GM19438 (cell line): Measurements from ENCODE around the gene FAM193A.
"Not testable (repeated sequence)": the region's sequence is repeated elsewhere in the genome, so short reads cannot be mapped to it uniquely, and the experiment has no call there.

ENCODE experiments used
- ATAC-seq: cut with Tn5 transposase; IDR thresholded peaks from one replicate; pipeline ENCODE4 v1.9.1; 2021; ENCODE audit warnings: low read depth; ENCODE audit not compliant: unreplicated experiment

FAM193A gene

GRCh38 chr4:2607822-2608221 lies 71.4 kb downstream of the FAM193A start:
- ATAC-seq, result no peak

- no peak for ATAC-seq
These were observed 71.8 kb downstream of the FAM193A start for GRCh38 chr4:2608291-2608690.

GRCh38 chr4:2615821-2616220 lies 79.4 kb downstream of the FAM193A start:
- no peak for ATAC-seq

- no peak for ATAC-seq
These were observed 81.5 kb downstream of the FAM193A start for GRCh38 chr4:2617955-2618354.

GRCh38 chr4:2618729-2619128 lies 82.3 kb downstream of the FAM193A start:
- not testable (repeated sequence) for ATAC-seq

GRCh38 chr4:2619459-2619858 lies 83.0 kb downstream of the FAM193A start:
- no peak for ATAC-seq

GRCh38 chr4:2621419-2621818 lies 85.0 kb downstream of the FAM193A start:
- no peak for ATAC-seq

- ATAC-seq, result no peak
These were observed 87.0 kb downstream of the FAM193A start for GRCh38 chr4:2623442-2623841.

- no peak for ATAC-seq
These were observed 88.5 kb downstream of the FAM193A start for GRCh38 chr4:2624782-2625530.

GRCh38 chr4:2626231-2626630 lies 89.8 kb downstream of the FAM193A start:
- ATAC-seq, result no peak

- no peak for ATAC-seq
These were observed 94.3 kb downstream of the FAM193A start for GRCh38 chr4:2630556-2631273.

- ATAC-seq, result no peak
These were observed 97.6 kb downstream of the FAM193A start for GRCh38 chr4:2634014-2634413.

- no peak for ATAC-seq
These were observed 99.9 kb downstream of the FAM193A start for GRCh38 chr4:2636331-2636730.

GRCh38 chr4:2636994-2637393 lies 100.5 kb downstream of the FAM193A start:
- not testable (repeated sequence) for ATAC-seq

GRCh38 chr4:2637956-2638552 lies 101.6 kb downstream of the FAM193A start:
- ATAC-seq, result no peak

GRCh38 chr4:2638730-2639129 lies 102.3 kb downstream of the FAM193A start:
- ATAC-seq, result no peak

- no peak for ATAC-seq
These were observed 106.5 kb downstream of the FAM193A start for GRCh38 chr4:2642968-2643367.

- ATAC-seq, result no peak
These were observed 107.1 kb downstream of the FAM193A start for GRCh38 chr4:2643555-2643954.

GRCh38 chr4:2646396-2647149 lies 110.1 kb downstream of the FAM193A start:
- no peak for ATAC-seq

- ATAC-seq, result no peak
These were observed 111.1 kb downstream of the FAM193A start for GRCh38 chr4:2647403-2648158.
